Heart left ventricle (tissue), 16 donors: ENCODE data around the gene OGFOD3. TPM values are rescaled to one million over a fixed set of nuclear protein-coding genes. Genes with fewer than 3 reads are reported as not detected.

Experiments
- ATAC-seq, 4 donors: fragments of 200-7000 bp; cut with Tn5 transposase; one replicate each; pipeline ENCODE4 v1.9.1; 2020 to 2022; ENCODE audit warnings: moderate library complexity in 4 of 4, mild to moderate bottlenecking in 3 of 4, moderate number of reproducible peaks in 1 of 4
- DNase-seq, 5 donors: peaks; one replicate each; pipeline ENCODE4 v3.0.0-alpha.2; 2020
- H3K27ac ChIP-seq, 12 donors: fragments of 200-600 bp; sonication (generic) in 4 of 12; one replicate each; pipeline versions ENCODE4 v1.5.0 to v1.8.0; 2016 to 2022; ENCODE audit warnings: mild to moderate bottlenecking in 2 of 12
- H3K27me3 ChIP-seq, 9 donors: fragments of 200-600 bp; sonication (generic) in 2 of 9; one replicate each; pipeline versions ENCODE4 v1.5.1 to v1.8.0; 2016 to 2022; ENCODE audit warnings: mild to moderate bottlenecking in 3 of 9
- H3K36me3 ChIP-seq, 9 donors: fragments of 200-600 bp; sonication (generic) in 2 of 9; one replicate each; pipeline versions ENCODE4 v1.5.0 to v1.8.0; 2018 to 2022; ENCODE audit warnings: mild to moderate bottlenecking in 2 of 9
- H3K4me1 ChIP-seq, 12 donors: fragments of 200-600 bp; sonication (generic) in 4 of 12; one replicate each; pipeline versions ENCODE4 v1.5.0 to v1.8.0; 2016 to 2022; ENCODE audit warnings: mild to moderate bottlenecking in 3 of 12
- H3K4me3 ChIP-seq, 12 donors: fragments of 200-600 bp; sonication (generic) in 4 of 12; one replicate each; pipeline versions ENCODE4 v1.5.0 to v1.8.0; 2017 to 2022; ENCODE audit warnings: mild to moderate bottlenecking in 9 of 12, moderate library complexity in 4 of 12
- H3K9me3 ChIP-seq, 12 donors: fragments of 200-600 bp; sonication (generic) in 4 of 12; one replicate each; pipeline versions ENCODE4 v1.5.0 to v1.8.0; 2016 to 2022; ENCODE audit warnings: mild to moderate bottlenecking in 1 of 12
- POLR2A ChIP-seq, 2 donors: fragments of 450-650 bp; IDR thresholded peaks; one replicate each; pipeline ENCODE4 v1.6.1; 2017; ENCODE audit warnings: antibody characterized with exemption in 2 of 2, mild to moderate bottlenecking in 2 of 2, moderate library complexity in 2 of 2
- WGBS, 4 donors: extraction: QIAGEN DNeasy Blood & Tissue Kit in 2 of 4; methylation state at CpG; one replicate each; pipeline versions ENCODE4 v1.1.5 to v1.1.7; 2013 to 2018; 5-methylcytosine and 5-hydroxymethylcytosine counted together
- intact Hi-C, 10 donors: fragments of 100-400 bp; cut with DNase I; formaldehyde crosslinking; loops; one replicate each; pipeline versions ENCODE4 v1.11.1 to v1.14.2; 2022
- polyA plus RNA-seq, 2 donors: library from polyadenylated mRNA; stranded (reverse); fragments of 200-250 nt; gene quantifications; one replicate each; pipeline ENCODE4 v1.2.3, GENCODE V29; 2013
- total RNA-seq, 9 donors: library from RNA; depleted of rRNA in 2 of 9; stranded (reverse); fragments of >200 nt in 2 of 9; fragmentation: NEBNext Ultra II Directional in 3 of 9; extraction: Animal tissue kit (Norgen Biotek cat#: 25700) in 3 of 9; gene quantifications; one replicate each; pipeline versions ENCODE4 v1.1.0 to v1.2.4, GENCODE V29; 2016 to 2023
- TF ChIP-seq, protein P1 (sequence below), 12 donors: fragments of 200-600 bp; sonication (generic) in 4 of 12; IDR thresholded peaks; one replicate each; pipeline versions ENCODE4 v1.5.0 to v1.8.0; 2018 to 2022; ENCODE audit warnings: antibody characterized with exemption in 12 of 12, mild to moderate bottlenecking in 5 of 12
- donor health status: ischemic (EF 13 %, LVEDD 7.1; RV severe dilation, severe dysfunction).
- donor health status: healthy with polysubstance abuse.
- donor health status: DM: no; HTN: yes; CAD: no.
- donor health status: DM: no; HTN: no; CAD: no.
- donor health status: ischemic (EF 25% LVEDD 6.9; RV normal size, moderate dysfunction).
- donor health status: ischemic (EF 25% LVEDD 5.7; RV mildly dilated, moderate dysfunction).
- donor health status: healthy.
- donor health status: DM: yes; HTN: yes; CAD: no.
- donor health status: ischemic (EF 35%, LVEDD 5.7; RV mildly dilated, moderate dysfunction).
- donor health status: nonischemic (EF 11% LVEDD 7.7; RV severe dilation, severe dysfunction).
- donor health status: DM: yes; HTN: yes; CAD: no.
- donor health status: PGD.
- donor health status: ischemic (EF 29% LVEDD 5.4; RV normal size, mild dysfunction).
- donor health status: nonischemic (EF 23%, LVEDD 6.1; RV moderate dilation, normal function).

Gene OGFOD3
- total and polyA plus RNA-seq, 11 donors: 22.6 to 38.5 (median 29.3) TPM

DNA sequence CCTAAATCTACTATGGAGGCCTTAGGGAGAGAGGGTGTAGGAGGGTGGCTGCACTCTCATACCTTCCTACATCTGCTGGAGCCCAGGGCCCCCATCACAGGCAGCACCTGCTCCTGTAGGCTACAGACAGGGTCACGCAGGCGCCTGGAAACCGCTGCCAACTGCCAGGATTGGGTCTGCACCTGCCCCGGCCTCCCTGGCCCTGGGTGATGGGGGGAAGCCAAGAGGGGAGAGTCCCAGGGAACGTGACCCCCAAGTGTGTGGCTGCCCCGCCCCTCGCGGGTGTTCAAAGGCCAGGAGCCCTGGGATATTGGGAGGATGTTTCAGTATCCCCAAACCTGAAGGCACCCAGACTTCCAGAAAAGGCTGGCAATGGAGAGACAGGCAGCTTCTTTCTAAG is 64.9 kb downstream of the OGFOD3 start:
- DNase-seq (no peak), ATAC-seq (no peak)
- Histone ChIP-seq H3K27ac (no peak overlapping the region), H3K36me3 (no peaks in the 10 kb centered on the region), H3K4me3 (no peak overlapping the region), H3K9me3 (no peaks in the 10 kb centered on the region), H3K27me3 (peaks cover 0 to 25% (median 0%) of the 10 kb centered on the region in 9 donors), H3K4me1 (peaks cover 0 to 14% (median 3%) of the 10 kb centered on the region in 12 donors)
- intact Hi-C loops: loop anchor here (2.0 to 10.0 kb wide), 10 partner anchors 59 to 424 kb away; no protein-coding TSS in a partner anchor
- WGBS, 4 donors: 87 to 90% (median 88%) methylated on average over 8 of the region's 8 CpGs
- TF ChIP-seq, protein P1, sequence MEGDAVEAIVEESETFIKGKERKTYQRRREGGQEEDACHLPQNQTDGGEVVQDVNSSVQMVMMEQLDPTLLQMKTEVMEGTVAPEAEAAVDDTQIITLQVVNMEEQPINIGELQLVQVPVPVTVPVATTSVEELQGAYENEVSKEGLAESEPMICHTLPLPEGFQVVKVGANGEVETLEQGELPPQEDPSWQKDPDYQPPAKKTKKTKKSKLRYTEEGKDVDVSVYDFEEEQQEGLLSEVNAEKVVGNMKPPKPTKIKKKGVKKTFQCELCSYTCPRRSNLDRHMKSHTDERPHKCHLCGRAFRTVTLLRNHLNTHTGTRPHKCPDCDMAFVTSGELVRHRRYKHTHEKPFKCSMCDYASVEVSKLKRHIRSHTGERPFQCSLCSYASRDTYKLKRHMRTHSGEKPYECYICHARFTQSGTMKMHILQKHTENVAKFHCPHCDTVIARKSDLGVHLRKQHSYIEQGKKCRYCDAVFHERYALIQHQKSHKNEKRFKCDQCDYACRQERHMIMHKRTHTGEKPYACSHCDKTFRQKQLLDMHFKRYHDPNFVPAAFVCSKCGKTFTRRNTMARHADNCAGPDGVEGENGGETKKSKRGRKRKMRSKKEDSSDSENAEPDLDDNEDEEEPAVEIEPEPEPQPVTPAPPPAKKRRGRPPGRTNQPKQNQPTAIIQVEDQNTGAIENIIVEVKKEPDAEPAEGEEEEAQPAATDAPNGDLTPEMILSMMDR (IDR thresholded peaks at IDR 0.05): no peak
- no peak for TF ChIP-seq POLR2A (IDR thresholded peaks at IDR 0.05)

DNA sequence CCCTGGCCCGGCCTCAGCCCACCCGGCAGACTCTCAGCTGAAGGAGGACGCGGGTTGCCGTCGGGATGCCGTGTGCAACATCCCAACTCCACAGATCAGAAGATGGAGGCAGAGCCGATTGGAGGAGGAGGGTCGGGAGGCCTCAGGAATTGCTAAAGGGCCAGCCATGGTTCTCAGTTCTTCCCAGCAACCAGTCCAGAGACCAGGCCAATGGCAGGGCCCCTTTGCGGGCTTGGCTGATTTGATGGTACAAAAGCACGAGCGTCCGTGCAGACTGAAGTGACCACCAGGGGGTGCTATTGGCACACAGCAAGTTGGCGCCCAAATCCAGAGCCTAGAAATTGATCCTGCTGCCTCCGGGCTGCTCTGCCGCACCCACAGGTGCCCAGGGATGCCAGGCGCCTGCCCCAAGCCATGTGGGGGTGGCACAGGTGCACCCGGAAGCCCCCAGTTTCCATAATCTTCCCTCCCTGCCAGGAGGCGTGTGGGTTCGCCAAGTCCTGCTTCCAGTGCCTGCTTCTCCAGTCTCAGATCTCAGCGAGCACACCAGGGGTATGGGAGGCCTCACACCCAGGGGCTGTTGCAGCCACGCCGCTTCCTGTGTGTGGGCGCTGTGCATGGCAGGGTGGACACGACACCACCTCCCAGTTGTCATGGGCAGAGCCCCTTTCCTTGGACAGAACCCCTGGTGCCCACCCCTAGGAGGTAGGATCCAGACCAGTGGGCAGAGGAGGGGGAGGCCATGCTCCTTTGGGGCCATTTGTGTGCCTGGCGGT is 66.5 kb downstream of the OGFOD3 start:
- 32 to 45% (median 39%) methylated on average over 17 to 26 of the region's 26 CpGs for WGBS, 4 donors
- Histone ChIP-seq H3K36me3 (no peaks in the 10 kb centered on the region), H3K27me3 (peaks cover 0 to 11% (median 0%) of the 10 kb centered on the region in 9 donors), H3K9me3 (no peaks in the 10 kb centered on the region), H3K4me1 (peaks cover 0 to 14% (median 3%) of the 10 kb centered on the region in 12 donors), H3K4me3 (no peak overlapping the region), H3K27ac (no peak overlapping the region)
- TF ChIP-seq, protein P1 (IDR thresholded peaks at IDR 0.05): peak; percentile 92 to 99 (median 97)
- TF ChIP-seq POLR2A (IDR thresholded peaks at IDR 0.05): no peak
- peak; percentile 79 to 88 (median 85) for DNase-seq
- peak; percentile 49 to 91 (median 87) for ATAC-seq
- intact Hi-C loops: loop anchor here (1.0 to 10.0 kb wide), 12 partner anchors 60 to 425 kb away; no protein-coding TSS in a partner anchor

DNA sequence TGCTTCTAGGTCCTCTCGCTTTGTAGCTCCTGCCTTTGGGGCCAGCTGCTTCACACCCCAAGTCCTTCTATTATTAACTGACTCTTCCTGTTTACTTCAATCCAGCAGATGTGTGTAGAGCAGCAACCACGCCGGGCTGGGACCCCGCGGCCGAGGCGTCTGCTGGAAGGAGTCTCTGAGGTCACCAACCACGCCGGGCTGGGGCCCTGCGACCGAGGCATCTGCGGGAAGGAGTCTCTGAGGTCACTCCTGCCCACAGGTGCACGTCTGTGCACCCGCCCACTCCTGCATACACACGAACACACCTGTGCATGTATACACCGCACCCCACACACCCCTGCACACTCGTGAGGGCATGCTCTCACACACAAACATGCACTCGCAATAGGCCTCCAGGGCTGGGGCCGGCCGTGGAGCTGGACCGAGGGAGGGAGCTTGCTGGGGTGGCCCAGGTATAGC is 67.1 kb downstream of the OGFOD3 start:
- TF ChIP-seq, protein P1 (IDR thresholded peaks at IDR 0.05): no peak
- TF ChIP-seq POLR2A (IDR thresholded peaks at IDR 0.05): no peak
- WGBS, 4 donors: 58 to 67% (median 63%) methylated on average over 19 to 21 of the region's 21 CpGs
- no peak overlapping the region for H3K27ac ChIP-seq
- no peaks in the 10 kb centered on the region for H3K9me3 ChIP-seq
- ATAC-seq (peak in 1 of 4 donors; percentile 13), DNase-seq (no peak)
- no peak overlapping the region for H3K4me3 ChIP-seq
- no peaks in the 10 kb centered on the region for H3K36me3 ChIP-seq
- intact Hi-C loops: loop anchor here (1.0 to 10.0 kb wide), 12 partner anchors 61 to 426 kb away; no protein-coding TSS in a partner anchor
- H3K4me1 ChIP-seq: peaks cover 0 to 14% (median 3%) of the 10 kb centered on the region in 12 donors
- H3K27me3 ChIP-seq: peaks cover 0 to 5% (median 0%) of the 10 kb centered on the region in 9 donors
